Hepatic stellate cell (primary cell): ENCODE data around the gene ELMO1.

ENCODE experiments used
- DNase-seq: peaks from one replicate; pipeline ENCODE4 v3.0.0; 2011; ENCODE audit warnings: low spot score

ELMO1 gene

DNA sequence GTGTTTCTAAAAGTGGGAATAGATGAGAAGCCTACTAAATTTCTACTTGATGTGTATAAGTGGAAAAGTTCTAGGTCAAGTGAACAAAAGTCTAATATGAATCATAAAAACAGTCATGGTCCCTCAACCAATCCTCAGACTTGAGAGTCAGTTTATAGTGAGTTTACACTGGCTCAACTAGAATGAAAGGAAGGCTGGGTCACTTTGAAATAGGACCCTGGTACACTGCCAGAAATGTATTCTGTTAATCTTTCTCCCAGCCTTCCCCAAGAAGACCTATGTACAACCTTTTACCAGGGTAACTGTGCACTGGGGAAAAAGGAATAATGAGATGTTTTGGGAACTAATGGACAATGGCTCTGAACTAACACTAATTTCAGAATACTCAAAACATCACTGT lies 17.3 kb downstream of the ELMO1 start:
- DNase-seq: no peak

- no peak for DNase-seq
Measured at GRCh38 chr7:37430640-37431039, 18.0 kb downstream of the ELMO1 start.

DNA sequence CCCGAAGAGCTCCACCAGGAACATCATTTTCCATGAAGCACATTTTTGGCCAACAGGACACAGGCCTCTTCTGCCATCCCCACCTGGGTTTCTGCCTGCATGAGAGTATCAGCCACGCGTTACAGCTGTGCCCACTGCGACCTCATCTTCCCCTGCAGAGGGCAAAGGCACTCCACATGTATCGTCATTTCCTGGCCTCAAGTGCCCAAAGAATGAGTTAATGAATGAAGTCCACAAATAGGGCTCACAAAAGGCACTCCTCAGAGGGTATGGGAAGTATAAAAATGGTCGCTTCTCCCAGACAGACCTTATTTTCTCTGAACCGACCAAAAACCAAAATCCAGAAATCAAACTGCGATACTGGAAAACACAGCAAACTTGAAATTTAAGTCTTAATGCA lies 18.5 kb downstream of the ELMO1 start:
- DNase-seq: no peak

DNA sequence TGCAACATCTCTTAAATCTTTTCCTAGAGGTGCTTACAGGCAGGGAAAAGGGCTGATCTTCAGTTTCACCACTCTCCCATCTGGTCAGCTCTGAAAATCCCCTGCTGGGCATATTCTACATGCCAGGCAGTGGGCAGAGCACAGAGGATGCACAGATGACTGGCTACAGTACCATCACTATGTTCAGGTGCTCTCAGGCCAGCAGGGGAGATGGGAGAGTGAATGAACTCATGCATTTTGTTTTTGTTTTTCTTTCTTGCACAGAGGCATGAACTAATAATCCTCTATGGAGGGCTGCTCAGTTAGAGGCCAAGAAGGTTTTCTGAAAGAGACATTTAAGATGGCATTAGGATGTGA lies 19.3 kb downstream of the ELMO1 start:
- no peak for DNase-seq

- DNase-seq: no peak
Measured at GRCh38 chr7:37428681-37429434, 19.8 kb downstream of the ELMO1 start.

DNA sequence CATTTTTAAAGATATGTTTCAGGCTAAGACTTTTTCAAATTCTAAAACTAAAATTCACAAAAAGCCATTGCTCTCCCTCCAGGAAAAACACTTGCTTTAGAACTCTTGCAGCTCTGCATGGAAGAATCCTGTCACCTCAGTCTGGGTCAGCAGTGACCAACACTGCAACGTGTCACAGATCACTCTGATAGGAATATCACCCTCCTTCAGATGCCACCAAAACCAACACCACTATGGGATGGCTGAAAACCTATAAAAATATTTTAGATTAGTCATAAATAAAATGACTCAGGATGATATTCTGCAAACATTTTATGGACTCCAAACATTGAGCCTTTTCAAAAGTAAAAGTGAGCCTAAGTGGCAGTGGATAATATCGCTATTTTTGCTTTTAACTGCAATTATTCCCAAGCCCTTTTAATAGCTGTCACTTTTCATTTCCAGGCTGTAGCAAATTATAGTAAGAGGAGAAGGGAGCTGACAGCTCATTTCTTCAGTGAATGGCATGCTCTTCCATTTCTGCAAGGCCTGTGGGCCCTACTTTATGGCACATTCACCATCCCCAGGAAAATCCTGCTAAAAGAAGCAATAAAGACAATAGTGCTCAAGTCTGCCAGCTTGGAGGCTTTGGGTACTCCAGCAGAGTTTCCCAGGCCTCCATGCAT lies 21.3 kb downstream of the ELMO1 start:
- no peak for DNase-seq

- DNase-seq: no peak
Measured at GRCh38 chr7:37425498-37425897, 23.2 kb downstream of the ELMO1 start.

GRCh38 chr7:37424995-37425394 lies 23.7 kb downstream of the ELMO1 start:
- DNase-seq: no peak

- no peak for DNase-seq
Measured at GRCh38 chr7:37424521-37424920, 24.1 kb downstream of the ELMO1 start.

DNA sequence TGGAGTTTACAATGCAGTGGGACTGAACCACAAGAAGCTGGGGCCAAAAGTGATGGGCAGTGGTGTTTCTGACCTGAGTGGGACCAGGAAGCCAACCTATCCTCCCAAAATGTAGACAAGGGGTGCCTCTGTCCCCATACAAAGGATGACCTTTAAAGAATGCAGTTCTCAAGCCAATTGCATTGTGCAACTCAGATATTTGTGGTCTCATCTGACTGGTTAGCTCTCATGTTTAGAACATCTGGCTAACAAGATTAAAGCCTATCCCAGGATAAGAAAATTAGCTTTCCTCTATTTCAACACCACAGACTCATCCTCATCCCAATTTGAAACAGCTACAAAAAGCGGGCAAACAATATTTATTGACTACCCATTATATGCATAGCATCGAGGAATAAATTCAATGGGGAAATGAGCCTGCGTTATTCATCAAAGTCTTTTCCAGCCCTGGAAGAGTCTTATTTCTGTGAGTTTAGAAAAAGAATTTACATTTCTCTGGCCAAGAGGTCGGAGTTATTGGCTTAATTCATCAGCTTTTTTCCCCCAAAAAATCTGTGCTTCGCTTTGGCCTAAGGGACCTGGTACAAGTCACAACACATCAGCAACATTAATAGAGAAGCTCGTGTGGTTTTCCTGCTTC lies 26.7 kb downstream of the ELMO1 start:
- no peak for DNase-seq

- no peak for DNase-seq
Measured at GRCh38 chr7:37420946-37421695, 27.5 kb downstream of the ELMO1 start.

GRCh38 chr7:37419496-37419895 lies 29.2 kb downstream of the ELMO1 start:
- no peak for DNase-seq

DNA sequence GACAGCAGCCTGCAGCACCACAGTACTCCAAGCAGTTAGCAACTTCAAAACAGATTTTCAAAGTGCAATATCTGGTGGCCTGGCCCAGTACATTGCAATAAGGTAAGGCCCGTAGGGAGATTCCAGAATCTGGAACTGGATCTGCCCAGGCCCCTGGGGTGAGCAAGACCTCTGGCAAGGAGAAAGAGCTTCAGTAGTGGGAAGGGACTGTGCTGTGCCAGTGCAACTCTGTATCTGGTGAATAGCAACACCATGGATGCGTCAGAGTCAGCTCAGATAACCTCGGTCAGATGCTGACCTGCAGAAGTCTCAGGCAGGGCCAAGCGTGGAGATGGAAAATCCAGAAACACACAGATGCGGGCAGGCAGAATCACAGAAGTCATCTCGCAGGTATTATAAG lies 30.3 kb downstream of the ELMO1 start:
- DNase-seq: no peak

DNA sequence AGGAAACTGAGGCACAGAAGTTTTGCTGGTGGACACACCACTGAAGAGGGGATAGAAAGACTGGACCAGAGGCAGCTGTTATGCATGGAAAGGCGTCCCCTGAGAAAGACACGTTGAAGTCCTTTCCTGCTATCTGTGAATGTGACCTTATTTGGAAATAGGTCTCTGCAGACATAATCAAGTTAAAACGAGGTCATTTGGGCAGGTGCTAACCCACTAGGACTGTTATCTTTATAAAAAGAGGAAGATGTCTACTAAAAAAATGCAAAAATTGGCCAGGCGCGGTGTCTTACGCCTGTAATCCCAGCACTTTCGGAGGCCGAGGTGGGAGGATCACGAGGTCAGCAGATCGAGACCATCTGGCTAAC lies 31.6 kb downstream of the ELMO1 start:
- DNase-seq: no peak

GRCh38 chr7:37416378-37417106 lies 32.1 kb downstream of the ELMO1 start:
- no peak for DNase-seq

GRCh38 chr7:37415629-37416028 lies 33.0 kb downstream of the ELMO1 start:
- DNase-seq: no peak

DNA sequence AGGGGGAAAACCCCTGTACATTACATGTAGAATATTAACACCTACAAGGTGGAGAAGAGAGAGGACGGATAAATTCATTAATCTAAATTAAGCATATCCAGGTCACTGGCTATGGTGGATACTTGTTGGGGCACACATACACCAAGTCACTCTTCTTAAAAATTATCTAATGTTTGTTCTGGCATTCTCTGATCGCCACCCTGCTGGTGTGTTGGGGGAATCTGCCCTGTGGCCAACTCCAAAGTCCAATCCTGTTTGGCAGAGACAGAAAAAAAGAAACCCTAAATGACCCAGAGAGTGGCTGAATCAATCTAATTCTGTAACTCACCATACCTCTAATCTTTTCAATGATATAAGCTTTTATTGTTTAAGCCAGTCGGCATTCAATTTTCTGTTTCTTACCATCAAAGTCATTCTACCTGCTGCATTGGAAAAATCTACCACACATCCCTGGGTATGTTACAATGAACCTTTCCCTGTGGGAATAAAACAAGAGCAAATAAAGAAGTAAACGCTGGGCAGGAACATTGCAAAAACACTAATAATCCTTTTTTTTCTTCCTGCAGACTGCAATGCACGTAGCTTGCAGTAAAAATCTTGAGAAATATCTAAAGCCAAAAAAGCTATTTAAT lies 34.2 kb downstream of the ELMO1 start:
- no peak for DNase-seq

DNA sequence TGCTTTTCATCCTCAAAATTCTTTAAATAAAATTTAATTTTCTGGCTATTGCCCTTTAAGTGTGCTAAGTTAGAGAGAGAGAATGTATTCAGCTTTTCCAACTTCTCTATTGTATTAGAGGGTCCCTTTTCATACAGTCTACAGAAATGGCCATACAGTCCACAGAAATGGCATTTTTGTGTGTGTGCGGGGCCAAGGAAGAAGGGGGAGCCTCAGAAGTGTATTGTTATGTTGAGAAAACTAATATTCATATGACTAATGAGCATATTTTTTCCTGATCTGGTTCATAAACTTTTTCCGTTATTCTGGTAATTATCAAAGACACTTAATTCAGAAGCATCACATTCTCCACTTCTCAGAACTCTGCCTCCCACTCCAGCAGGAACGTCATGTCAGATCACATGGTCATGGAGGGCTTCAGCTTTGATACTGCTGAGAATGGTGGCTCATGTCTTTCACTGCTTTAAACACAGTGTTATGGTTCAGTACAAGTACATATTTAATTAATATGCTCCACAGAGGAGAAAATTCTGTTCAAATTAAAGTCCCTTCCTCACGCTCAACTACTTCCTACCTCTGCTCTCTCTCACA lies 37.1 kb downstream of the ELMO1 start:
- DNase-seq: no peak

- DNase-seq: no peak
Measured at GRCh38 chr7:37410305-37411229, 38.1 kb downstream of the ELMO1 start.

- DNase-seq: no peak
Measured at GRCh38 chr7:37409461-37409860, 39.2 kb downstream of the ELMO1 start.
